G401 (cell line): ENCODE data around the gene PARD3B. TPM values are rescaled to one million over a fixed set of nuclear protein-coding genes. Genes with fewer than 3 reads are reported as not detected.

ENCODE experiments used
- DNase-seq: peaks from one replicate; pipeline ENCODE4 v3.0.0-alpha.2; 2015; ENCODE audit warnings: low spot score
- in situ Hi-C: cut with HindIII; loops from 2 replicates; pipeline ENCODE4 v1.10.0; 2016; ENCODE audit warnings: low sequenced_read_pairs, mixed read lengths
- total RNA-seq: library from RNA; depleted of rRNA; stranded (reverse); fragments of >200 nt; shearing (Covaris generic); gene quantifications from 2 replicates; pipeline ENCODE4 v1.2.3, GENCODE V29; 2014

The PARD3B gene
- total RNA-seq, 1 experiment from 2014 or later, result 2.2 TPM

DNA sequence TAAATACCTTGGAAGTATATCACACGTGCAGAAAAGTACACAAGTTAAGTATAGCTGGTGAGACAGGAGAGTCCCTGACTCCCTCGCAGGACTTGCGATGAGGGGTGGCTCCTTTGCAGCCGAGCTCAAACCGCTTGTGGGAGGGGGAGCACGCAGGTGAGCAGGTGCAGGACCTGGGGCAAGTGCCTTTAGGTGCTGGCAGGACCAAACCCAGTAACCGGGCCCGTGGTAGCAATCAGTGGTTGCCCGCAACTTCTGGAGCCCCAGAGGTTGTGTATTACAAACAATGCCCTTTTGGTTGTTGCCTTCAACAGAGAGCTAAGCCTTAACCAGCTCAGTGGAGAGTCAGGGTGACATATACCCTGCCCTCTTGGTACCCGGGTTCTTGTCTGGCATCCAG, 132.8 kb downstream of the PARD3B start:
- in situ Hi-C loops, result no loop called here
- DNase-seq, result no peak

DNA sequence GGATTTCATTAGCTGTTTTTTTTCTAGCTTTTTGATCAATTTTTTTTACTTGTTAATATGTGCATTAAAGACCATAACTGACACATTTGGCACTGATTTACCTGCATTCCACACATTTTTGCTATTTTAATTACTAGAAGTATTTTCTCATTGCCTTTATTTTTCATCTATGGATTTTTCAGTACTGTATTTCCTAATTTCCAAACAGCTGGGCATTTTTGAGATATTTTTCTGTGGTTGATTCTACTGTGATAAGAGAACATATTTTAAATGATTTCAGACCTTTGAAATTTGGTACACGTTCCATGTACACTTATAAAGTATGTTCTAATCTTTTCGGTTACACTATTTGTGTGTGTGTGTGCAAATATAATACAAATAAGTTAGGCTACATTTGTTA, 135.3 kb downstream of the PARD3B start:
- DNase-seq, result no peak
- in situ Hi-C loops, result no loop called here

DNA sequence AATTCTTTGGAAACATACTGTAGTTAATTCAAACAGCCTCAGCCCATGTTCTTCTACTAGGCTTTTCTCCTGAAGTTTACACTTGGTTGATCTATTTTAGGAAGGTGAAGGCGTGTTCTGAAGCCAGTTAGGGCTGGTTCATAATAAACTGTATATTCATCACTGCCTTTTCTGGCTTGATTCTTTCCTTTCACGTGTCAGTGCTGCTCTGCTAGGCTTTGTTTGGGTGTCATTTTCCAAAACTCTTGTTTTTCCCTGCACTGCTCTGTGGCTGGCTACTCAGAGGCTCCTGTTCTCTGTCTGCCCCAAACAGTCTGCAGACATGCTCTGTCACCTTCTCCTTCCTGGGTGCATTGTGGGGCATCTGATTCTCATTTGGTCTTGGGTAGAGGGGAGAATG, 136.1 kb downstream of the PARD3B start:
- in situ Hi-C loops, result no loop called here
- DNase-seq, result no peak

DNA sequence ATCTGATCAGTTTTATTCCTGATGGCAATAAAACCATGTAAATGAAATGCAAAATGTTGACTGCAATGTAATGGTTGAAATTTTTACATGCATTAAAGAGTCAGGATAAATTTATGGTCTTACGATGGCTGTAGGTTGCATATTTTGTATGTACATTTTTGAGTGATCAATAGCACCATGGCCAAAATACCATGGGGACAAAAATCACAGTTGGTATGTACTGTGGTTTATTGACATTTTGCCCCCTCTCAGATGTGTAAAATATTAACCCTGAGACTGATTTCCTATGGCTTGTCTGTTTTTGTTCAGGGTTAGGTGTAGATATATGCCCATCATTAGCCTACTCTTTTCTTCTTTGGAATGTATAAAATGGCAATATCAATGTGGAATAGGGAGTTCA, 138.1 kb downstream of the PARD3B start:
- no peak for DNase-seq
- in situ Hi-C loops, result no loop called here

DNA sequence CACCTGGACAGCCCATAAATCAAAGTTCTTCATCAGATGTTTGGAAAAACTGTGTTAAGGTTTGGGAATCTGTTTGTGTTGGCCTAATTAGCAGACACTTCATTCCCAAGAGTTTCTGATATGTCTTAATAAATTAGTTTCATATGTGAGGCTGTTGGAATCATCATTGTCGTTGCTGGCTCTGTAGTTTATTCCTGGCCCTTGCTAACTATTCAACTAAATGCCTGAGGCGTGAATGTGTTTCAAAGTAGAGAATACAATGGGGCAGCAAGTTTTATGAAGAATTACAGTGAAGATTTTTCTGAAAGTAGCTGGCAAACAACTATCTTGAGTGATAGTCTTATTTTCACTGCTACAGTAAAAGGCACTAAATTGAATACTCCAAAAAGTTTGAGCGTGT, 141.1 kb downstream of the PARD3B start:
- in situ Hi-C loops, result no loop called here
- DNase-seq, result no peak

DNA sequence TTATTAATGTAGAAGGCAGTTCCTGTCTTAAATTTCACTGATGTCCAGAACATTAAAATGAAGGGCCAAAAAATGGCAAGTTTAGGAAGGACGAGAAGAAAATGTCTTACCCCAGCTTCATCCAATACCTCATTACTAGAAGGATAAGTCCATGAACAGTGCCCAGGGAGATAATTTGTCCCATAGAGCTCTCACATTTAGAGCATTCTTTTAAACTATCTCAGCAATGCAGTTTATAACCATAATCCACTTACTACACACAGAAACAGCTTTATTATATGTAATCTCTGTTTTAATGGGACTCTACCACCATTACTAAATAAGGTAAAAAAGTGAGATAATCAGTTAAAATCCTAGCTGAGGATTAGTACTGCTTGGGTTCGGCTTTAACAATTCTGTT, 142.5 kb downstream of the PARD3B start:
- in situ Hi-C loops, result no loop called here
- DNase-seq, result no peak

DNA sequence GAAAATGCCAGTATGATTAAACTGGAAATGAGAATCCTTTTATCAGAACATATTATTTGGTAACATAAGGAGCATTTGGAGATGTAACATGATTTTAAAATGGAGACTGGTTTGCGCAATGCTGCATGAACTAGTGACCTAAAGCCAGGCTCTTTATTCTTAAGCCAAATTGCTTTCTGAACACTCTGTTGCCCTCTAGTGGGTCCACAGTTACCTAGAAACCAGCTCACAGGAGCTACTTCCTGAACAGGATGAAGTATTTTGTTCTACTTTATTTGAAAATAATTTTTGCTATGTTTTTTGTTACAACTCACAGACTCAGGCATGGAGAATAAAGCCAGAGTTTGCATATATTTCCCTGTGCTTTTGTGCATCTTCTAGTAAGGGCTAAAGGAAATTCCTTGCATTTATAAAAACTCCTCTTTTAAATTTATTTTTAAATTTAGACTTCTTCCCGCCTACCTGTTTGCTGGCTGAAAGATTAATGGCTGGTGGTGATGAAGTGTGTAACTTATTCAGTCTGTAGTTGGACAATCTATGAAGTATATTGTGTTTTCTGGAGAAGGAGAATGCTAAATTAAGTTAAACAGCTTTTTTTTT, 146.7 kb downstream of the PARD3B start:
- DNase-seq, result peak; percentile 33
- in situ Hi-C loops, result no loop called here

DNA sequence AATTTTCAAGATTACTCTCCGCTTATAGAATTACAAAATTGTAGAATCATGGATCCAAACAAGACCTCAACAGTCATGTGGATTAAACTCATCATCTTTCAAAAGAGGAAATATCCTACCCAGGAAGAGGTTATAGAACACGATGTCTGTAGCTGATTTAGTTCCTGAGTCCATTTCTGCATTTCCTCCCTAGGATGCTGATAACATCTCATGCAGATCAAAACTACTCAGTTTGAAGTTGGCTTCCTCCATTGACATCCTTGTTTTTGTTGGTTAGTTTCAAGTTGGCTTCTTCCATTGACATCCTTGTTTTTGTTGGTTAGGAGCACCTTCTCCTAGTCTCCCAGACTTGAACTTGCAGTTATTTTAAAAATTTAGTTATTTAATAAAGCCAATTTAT, 147.5 kb downstream of the PARD3B start:
- in situ Hi-C loops, result no loop called here
- DNase-seq, result no peak

DNA sequence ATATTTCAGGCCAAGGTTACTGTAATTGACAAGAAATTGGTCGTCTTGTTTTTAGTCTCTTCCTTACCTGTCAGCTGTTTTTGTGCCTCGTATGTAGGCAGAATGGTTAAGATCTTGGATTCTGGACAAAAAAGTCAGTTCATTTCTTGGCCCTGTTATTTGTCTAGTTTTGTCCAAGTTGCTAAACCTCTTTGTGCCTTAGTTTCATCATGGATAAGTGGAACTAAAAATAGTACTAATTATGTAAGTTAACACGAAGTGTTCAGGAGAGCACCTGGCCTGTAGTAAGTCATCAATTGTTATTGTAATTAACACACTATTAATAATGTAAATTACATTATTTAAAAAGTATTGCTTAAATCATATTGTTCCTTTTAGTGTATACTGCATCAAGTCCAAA, 148.0 kb downstream of the PARD3B start:
- in situ Hi-C loops, result no loop called here
- no peak for DNase-seq

DNA sequence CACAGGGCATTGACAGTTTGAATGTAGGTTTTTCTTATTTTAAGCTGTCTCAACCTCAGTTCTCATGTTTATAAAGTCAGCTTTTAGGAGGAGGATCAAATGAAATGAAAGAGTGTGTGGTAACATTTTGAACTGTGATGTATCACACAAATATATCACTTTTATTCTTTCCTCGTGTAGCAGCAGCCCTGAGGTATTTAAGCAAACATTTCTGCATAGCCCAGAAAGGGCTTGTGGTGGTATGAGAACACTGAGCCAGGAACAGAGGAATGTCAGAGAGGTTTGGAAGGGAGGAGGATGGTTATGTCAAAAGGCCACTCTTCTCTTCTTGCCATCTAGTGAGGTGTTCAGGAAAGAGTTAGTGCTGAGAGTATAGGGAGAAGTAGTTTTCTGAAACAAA, 150.2 kb downstream of the PARD3B start:
- no peak for DNase-seq
- in situ Hi-C loops, result no loop called here

DNA sequence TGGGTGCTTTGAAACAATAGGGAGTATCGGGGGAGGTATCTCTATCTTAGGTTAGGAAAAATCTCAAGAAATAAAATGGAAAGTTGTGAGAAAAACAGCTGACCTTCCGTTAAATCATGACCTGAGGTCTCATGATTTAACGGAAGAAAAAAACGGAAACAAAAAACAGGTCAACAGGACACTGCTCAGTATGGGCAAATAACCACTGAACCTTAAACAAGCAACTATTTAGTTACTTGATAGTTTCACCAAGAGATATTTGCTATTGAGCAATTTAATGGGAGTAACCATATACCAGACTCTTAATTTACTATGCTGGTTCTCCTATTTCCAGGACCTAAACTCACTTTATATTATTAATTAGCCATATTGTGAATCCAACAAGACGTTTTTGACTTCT, 150.8 kb downstream of the PARD3B start:
- DNase-seq, result no peak
- in situ Hi-C loops, result no loop called here

DNA sequence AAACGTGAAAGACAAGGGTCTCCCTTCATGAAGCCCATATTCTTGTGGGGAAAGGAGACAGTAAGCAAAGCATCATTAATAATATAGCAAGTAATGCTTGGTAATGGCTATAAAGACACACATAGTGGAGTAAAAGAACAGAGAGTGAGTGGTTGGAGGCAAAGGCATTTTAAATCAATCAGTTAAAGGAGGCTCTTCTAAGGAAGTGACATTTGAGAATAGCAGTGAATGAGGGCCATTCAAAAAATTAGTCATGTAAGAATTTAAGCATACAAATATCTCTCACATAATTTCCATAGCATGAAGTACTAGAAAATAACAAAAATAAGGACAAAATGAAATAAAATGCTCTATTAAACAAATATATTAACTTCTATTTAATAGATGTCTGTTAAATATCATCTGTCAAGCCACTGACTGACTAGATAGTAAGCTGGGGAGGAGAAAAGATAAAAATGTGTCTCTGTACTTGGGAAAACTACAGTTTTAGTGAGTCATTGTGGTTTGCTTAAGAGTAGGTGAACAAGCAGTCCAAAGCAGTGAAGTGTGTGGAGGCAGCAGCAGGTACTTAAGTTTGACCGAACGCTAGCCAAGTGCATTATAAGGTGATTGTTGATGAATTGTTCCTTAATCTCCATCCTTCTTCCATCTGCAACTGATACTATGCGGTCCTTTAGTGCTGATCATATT, 160.1 kb downstream of the PARD3B start:
- in situ Hi-C loops, result no loop called here
- no peak for DNase-seq

DNA sequence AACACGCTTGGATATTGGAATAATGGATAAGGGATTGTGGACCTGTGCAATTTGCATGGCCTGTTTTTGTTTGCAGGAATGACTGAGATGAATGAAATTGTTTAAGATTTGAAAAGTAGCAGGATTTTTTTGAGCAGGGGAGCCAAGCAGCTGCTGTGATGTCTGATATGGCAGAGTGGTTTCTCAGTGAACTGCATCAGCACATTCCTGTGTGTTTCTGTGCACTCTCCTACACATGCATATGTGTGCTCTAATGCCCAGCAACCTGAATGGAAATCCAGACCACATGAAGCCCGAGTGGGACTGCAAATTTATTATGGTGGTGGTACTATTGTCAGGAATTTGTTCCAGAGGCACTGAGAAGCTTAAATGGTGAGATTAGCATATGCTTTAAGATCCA, 161.7 kb downstream of the PARD3B start:
- DNase-seq, result no peak
- in situ Hi-C loops, result no loop called here

DNA sequence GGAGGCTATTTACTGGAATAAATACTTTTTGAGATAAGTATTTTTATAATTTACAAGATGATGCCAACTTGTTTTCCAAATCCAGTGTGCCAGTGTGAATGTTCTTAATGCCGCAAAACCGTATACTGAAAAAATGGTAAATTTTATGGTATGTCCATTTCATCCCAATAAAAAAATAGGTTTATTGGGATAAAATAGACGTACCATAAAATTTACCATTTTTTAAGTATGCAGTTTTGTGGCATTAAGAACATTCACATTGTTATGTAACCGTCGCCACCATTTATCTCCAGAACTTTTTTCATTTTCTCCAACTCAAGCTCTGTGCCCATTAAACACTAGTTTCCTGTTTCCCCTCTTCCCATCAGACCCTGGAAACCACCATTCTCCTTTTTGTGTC, 167.9 kb downstream of the PARD3B start:
- DNase-seq, result no peak

DNA sequence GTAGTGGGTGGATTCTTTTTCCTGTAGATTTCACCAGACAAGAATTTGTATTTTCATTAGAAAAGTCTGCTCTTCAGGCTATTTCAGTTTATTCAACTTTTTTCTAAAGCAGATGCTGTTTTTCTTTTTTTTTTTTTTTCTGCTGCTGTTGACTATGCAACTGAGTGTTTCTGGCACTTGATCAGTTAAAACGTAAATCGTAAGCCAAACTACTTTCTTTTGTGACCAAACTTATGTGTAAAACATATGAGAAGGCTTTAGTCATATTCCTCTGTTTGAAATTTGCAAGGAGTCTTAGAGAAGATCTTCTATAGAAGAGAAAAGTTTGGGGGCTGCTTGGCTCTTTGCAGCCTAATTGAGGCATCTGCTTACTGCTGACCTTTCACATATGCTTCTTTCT, 170.1 kb downstream of the PARD3B start:
- no peak for DNase-seq
- in situ Hi-C loops, result no loop called here

More for the DNA sequence above, 167.9 kb downstream of the PARD3B start:
- in situ Hi-C loops, result no loop called here

DNA sequence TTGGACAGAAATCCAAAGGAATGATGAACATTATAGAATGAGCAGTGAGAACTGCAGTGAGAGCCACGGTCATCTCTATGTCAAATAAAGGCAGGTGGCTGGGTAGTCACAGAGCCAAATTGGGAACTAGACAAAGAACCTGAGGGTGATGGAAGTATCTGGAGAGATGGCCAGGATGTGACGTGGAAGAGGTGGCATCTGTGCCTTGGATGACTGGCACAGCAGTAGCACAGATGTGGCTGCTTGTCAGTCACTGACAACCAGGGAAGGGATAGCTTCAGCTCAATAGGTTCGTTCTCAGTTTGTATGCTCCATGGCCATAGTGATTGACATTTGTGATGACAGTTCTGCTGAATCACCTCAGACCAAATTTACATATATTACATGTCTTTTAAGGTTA, 172.3 kb downstream of the PARD3B start:
- no peak for DNase-seq
- in situ Hi-C loops, result no loop called here

DNA sequence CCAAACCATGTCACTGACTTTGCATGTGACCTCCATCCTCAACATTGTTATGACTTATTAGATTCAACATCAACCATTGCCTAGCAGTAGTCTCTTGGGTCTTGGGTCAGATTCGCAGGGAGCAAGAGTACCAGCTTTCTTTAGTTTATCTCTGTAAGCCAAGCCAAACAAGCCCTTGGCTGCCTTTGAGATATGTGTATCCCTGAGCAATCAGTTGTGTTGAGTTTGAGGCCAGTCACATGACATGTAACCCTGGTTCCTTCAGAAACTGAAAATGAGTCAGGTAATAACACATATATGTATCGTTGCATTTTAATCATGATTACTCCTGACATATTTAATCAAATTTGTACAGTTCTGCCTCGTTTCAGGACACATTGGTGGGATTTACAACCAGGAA, 173.3 kb downstream of the PARD3B start:
- in situ Hi-C loops, result no loop called here

DNA sequence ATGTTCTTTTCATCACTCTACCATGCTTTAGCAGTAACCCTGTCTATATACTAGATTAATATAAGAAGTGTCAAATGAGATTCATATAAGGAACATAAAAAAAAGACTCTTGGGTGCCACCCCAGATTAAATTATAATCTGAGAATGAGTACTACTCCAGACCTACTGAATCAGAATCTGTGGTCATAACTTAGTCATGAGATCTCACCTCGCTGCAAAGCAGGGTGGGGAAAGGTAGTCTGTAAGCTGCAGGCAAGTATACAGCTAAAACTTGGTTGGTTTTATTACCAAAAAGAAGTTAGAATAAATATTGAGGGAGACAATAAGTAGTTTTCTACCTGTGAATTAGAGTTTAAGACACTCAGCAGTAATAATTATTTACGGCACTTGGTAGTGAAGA, 175.6 kb downstream of the PARD3B start:
- DNase-seq, result no peak
- in situ Hi-C loops, result no loop called here

More for the DNA sequence above, 173.3 kb downstream of the PARD3B start:
- no peak for DNase-seq

DNA sequence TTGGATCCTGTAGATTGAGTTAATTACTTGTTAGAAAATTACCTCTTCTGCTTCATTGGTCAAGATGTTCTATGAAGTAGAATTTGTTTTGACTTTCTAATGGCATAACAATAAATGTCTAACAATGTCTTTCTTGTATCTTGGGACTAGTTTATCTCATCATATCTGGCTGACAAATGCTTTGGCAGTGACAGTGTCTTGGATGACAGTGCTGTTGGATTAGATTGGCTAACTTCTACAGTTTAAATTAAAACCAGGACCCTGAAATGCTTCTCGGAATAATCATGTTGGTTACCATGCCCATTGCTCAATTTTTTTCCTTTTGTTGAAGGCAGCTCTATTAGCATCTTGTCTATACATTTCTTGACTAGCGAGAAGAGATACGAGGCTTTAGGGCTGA, 176.9 kb downstream of the PARD3B start:
- in situ Hi-C loops, result no loop called here
- DNase-seq, result no peak

DNA sequence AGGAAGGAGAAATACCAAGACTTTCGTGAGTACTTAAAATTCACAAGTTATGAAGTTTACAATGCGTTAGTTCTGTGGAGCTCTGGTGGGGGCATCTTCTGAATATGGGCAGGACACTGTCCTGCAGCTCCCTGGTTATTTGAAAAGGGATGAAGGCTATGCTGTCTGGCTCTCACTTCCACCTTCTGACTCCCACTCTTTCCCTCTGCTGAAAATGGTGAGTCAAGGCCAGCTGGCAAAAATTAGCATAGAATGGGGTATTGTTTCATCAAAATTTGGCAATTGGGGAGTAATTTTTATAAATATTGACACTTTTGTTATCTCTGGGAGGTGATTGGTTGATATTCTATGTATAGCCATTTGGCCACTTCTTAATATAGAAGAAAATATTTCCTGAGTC, 177.4 kb downstream of the PARD3B start:
- in situ Hi-C loops, result no loop called here
- no peak for DNase-seq

DNA sequence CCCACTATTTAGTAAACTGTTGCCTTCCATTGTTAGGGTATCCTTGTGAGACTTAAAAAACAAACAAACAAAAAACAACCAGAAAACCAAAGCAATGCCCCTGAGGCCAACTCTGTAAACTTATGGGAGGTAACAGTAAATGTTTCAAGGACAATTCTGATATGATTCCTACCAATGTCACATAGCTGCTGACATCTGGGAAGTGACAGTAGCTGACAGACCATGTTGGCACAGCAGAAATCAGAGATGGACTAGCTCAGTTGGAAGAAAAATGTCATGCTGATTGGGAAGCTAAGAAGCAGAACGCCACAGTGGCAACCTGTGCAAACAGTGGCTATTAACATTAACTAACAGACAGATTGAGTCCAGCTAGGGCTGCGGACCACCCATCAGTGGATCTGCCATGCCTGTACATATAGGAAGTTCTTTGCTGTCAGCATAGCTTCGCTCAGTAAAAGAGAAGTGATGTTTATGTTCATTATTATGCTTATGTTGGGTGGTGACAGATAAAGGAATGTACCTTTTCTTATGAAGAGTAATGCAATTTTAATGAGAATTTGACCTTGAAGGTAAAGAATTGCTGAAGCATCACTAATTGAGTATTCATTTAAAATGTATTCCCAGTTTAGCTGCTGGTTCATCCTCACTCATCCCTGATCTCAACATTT, 180.6 kb downstream of the PARD3B start:
- in situ Hi-C loops, result no loop called here
- no peak for DNase-seq
